Measurements from ENCODE around the gene STBD1.
"Not testable (repeated sequence)": the region's sequence is repeated elsewhere in the genome, so short reads cannot be mapped to it uniquely, and the experiment has no call there.

STBD1 gene

DNA sequence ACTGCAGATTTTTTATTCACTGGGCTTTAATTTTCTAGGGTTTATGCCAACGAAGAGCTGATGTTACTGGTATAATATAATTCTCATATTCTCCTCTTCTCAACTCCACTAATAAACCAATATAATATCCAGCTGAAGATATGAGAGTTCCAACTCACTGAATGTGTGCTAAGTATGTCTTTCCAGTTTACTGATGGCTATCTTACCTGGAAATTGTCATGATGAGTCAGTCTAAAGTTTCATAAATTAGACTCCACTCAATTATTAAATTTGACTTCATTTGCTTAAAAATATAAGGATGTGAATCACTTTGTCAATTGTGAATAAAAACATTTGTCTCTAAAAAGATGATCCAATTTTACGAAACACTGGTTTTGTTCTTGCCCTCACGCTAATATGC, 28.4 kb downstream of the STBD1 start:
- Mint-ChIP-seq H3K27ac (no peak overlapping the region), H3K4me1 (ENCODE audit: low read depth) (no peaks in the 10 kb centered on the region), H3K4me3 (no peak overlapping the region), H3K36me3 (no peaks in the 10 kb centered on the region), H3K27me3 (peaks cover 3% of the 10 kb centered on the region), H3K9me3 (ENCODE audit: low read depth) (no peaks in the 10 kb centered on the region)

DNA sequence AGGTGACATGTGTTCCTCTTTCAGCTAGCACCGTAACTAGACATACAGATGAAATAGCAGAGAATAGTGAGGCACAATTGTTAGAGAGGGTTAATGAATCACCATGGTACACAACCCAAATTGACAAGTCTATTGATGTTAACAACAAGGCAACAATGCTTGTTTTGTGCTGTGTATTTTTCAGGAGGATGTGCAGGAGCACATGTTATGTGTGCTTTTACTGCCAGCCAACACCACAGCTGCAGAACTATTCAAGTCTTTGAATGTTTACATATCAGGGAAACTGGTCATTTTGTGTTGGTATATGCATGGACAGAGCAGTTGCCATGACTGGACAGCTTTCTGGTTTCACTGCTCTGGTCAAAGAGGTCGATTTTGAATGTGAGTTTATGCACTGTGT, 32.8 kb downstream of the STBD1 start:
- no peaks in the 10 kb centered on the region for H3K4me1 Mint-ChIP-seq (ENCODE audit: low read depth)
- H3K9me3 Mint-ChIP-seq (ENCODE audit: low read depth): no peaks in the 10 kb centered on the region
- H3K27ac Mint-ChIP-seq: no peak overlapping the region
- no peak overlapping the region for H3K4me3 Mint-ChIP-seq
- H3K27me3 Mint-ChIP-seq: peaks cover 1% of the 10 kb centered on the region
- no peaks in the 10 kb centered on the region for H3K36me3 Mint-ChIP-seq

DNA sequence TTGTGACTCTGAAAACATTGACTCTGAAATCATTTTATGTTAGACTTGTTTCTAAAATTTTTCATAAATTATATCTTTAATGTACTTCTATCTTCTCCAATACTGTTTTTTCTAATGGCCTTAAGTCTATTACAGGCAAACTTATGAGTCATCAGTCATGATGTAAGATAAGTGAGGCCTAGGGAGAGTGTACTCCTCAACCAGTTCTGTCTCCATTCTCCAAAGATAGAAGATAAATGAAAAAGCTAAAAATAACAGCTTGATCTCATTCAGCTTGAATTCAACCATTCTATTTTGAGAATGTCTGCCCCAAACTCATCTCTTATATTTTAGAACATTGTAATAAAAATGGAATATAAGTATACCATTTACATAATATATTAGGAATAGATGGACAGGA, 34.5 kb downstream of the STBD1 start:
- H3K4me1 Mint-ChIP-seq (ENCODE audit: low read depth): no peaks in the 10 kb centered on the region
- H3K27me3 Mint-ChIP-seq: no peaks in the 10 kb centered on the region
- H3K9me3 Mint-ChIP-seq (ENCODE audit: low read depth): no peaks in the 10 kb centered on the region
- no peak overlapping the region for H3K4me3 Mint-ChIP-seq
- no peak overlapping the region for H3K27ac Mint-ChIP-seq
- peaks cover 2% of the 10 kb centered on the region for H3K36me3 Mint-ChIP-seq

DNA sequence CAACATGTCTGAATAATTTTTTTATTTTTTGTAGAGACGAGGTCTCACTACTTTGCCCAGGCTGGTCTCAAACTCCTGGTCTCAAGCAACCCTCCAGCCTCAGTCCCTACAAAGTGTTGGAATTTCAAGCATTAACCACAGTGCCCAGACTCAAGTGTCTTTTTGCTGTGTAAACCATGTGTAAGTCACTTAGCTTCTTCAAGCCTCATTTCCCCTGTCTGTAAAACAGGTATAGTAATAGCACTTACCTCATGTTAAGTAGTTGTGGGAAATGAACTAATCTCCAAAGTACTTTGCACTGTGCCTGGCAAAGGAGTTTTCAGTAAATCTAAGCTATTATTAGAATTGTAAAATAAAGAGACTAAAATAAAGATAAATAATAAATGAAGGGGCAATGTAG, 35.7 kb downstream of the STBD1 start:
- H3K27me3 Mint-ChIP-seq: no peaks in the 10 kb centered on the region
- peaks cover 4% of the 10 kb centered on the region for H3K9me3 Mint-ChIP-seq (ENCODE audit: low read depth)
- no peak overlapping the region for H3K4me3 Mint-ChIP-seq
- H3K4me1 Mint-ChIP-seq (ENCODE audit: low read depth): no peaks in the 10 kb centered on the region
- H3K36me3 Mint-ChIP-seq: peaks cover 3% of the 10 kb centered on the region
- H3K27ac Mint-ChIP-seq: no peak overlapping the region

DNA sequence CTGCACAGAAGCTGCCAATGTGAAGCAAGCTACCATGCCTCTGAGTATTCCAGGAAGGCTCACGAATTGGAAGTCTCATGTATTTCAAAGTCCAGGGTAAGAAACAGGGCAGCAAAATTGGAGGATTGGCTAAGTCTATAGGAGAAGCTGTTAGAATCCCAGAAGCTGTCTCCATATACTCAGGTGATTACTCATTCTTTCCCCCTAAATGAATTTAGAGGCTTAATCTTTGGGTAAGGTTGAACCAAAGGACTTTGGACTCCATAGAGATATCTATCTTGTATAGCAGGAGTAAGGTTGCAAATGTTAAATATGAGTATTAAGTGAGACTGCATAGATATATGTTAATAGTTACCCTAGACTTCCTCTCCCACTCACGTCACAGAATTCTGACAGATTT, 36.3 kb downstream of the STBD1 start:
- Mint-ChIP-seq H3K36me3 (peaks cover 4% of the 10 kb centered on the region), H3K27me3 (no peaks in the 10 kb centered on the region), H3K4me3 (no peak overlapping the region), H3K9me3 (ENCODE audit: low read depth) (peaks cover 7% of the 10 kb centered on the region), H3K27ac (no peak overlapping the region), H3K4me1 (ENCODE audit: low read depth) (no peaks in the 10 kb centered on the region)

DNA sequence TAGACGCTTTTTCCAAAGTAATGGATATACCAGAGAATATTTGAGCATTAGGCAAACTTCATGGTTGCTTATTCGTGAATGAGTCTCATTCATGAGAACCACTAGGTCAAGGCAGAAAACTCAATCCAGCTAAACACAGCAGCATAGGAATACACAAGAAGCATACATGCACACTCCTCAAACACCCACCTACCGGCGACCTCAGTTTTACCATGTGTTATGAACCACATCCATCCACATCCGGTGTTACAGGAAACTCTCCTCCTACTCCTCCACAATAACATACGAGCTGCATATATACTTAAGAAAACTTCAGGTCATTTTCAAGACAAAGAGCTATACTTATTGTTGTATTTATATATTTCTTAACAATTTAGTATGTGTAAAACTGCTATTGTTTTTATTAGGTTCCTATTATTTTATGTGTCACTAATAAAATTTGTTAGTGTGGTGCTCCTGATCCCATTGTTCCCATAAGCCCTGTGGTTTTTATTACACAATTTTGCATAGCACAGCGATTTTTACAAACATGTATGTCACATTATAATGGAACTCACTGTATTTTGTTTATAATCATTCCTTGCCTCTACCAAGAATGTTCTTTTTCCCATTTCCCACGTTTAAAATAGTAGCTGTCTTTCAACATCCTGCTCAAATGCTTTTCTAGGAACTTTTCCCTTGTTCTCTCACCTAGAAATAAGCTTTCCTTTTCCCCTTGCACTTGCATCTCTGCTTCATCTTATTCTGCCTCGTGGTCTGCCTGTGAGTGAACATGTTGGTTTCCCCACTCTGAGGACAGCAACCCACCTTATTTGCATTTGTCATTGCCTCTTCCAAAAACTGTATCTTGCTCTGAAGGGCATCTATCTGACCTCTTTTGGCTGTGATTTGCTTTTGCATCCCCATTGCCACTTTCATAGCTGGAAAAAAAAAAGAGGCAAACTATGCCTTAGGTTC, 48.3 kb downstream of the STBD1 start:
- Mint-ChIP-seq H3K27ac (no peak overlapping the region), H3K4me1 (ENCODE audit: low read depth) (peaks cover 9% of the 10 kb centered on the region), H3K9me3 (ENCODE audit: low read depth) (peaks cover 7% of the 10 kb centered on the region), H3K27me3 (peaks cover 3% of the 10 kb centered on the region), H3K36me3 (peaks cover 10% of the 10 kb centered on the region), H3K4me3 (peak overlapping the region; percentile 27)

DNA sequence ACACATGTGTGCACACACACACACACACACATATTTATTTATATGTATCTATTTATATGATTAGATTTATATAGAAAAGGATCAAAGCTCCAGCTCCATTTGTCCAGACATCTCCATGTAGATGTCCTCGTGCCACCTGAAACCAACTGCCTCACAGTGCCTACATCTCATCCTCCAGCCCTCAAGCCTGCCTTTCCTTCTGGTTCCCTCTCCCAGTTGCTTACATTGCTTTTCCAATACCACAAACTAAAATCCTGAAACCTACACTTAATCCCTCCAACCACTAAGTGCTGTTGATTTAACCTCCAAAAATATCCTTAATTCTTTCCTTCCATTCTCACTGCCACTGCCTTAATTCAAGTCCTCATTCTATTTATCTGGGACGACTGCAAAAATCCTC, 51.4 kb downstream of the STBD1 start:
- no peak overlapping the region for H3K27ac Mint-ChIP-seq
- H3K36me3 Mint-ChIP-seq: peaks cover 12% of the 10 kb centered on the region
- peaks cover 3% of the 10 kb centered on the region for H3K27me3 Mint-ChIP-seq
- H3K4me3 Mint-ChIP-seq: no peak overlapping the region
- H3K9me3 Mint-ChIP-seq (ENCODE audit: low read depth): peaks cover 7% of the 10 kb centered on the region
- H3K4me1 Mint-ChIP-seq (ENCODE audit: low read depth): peaks cover 9% of the 10 kb centered on the region

DNA sequence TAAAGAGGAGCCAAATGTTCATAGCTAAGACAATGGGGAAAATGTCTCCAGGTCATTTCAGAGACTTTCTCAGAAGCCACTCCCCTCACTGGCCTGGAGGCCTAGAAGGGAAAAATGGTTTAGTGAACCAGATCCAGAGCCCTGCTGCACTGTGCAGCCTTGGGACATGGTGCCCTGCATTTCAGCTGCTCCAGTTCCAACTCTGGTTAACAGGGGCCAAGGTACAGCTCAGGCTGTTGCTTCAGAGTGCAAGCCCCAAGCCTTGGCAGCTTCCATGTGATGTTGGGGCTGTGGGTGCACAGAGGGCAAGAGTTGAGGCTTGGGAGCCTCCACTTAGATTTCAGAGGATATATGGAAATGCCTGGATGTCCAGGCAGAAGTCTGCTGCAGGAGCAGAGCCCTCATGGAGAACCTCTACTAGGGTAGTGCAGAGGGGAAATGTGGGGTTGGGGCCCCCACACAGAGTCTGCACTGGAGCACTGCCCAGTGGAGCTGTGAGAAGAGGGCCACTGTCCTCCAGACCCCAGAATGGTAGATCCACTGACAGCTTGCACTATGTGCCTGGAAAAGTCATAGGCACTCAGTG, 53.4 kb downstream of the STBD1 start:
- H3K9me3 Mint-ChIP-seq (ENCODE audit: low read depth); H3K27me3 Mint-ChIP-seq; H3K4me3 Mint-ChIP-seq; H3K4me1 Mint-ChIP-seq (ENCODE audit: low read depth); H3K27ac Mint-ChIP-seq: not testable (repeated sequence)
- peaks cover 12% of the 10 kb centered on the region for H3K36me3 Mint-ChIP-seq

Measured in activated naive CD8-positive, alpha-beta T cell (primary cell).